ENCODE data around the gene EPS15.

DNA sequence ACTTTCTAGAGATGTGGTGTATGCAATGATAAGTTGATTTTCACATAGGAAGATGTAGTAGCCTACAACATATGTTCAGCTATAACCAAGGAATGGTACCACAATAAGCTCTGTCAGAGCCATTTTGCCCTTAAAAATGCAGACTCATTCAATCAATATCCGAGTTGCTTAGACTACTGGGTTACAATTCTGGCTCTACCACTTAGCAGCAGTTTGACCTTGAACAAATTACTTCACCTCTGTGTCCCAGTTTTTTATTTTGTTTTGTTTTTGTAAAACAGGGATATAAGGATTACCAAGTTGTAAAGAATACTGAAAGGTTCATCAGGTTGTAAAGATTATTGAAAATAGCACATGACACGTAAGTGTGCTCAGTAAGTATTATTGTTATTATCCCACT is 9.3 kb downstream of the EPS15 start:
- TF ChIP-seq EP300 (IDR thresholded peaks at IDR 0.05; ENCODE audit: borderline replicate concordance in 1 of 2, low read depth in 2 of 2, low read length in 2 of 2), result no peak
- no peak for TF ChIP-seq BCL11A (IDR thresholded peaks at IDR 0.05; ENCODE audit: low read depth in 2 of 2, low read length in 2 of 2)
- no peak for TF ChIP-seq CTCF (IDR thresholded peaks at IDR 0.05; ENCODE audit: control extremely low read depth in 1 of 3, insufficient read depth in 1 of 3, low read depth in 1 of 3, low read length in 3 of 3)
- TF ChIP-seq YY1 (IDR thresholded peaks at IDR 0.05; ENCODE audit: low read depth, low read length), result no peak
- no peak for TF ChIP-seq RFX5 (IDR thresholded peaks at IDR 0.05; ENCODE audit: borderline replicate concordance, low read depth, low read length)
- no peak for TF ChIP-seq POLR2AphosphoS5 (IDR thresholded peaks at IDR 0.05; ENCODE audit: low read depth, low read length)
- no peak for TF ChIP-seq TAF1 (IDR thresholded peaks at IDR 0.05; ENCODE audit: low read depth, low read length)
- no peak for TF ChIP-seq CHD1 (IDR thresholded peaks at IDR 0.05; ENCODE audit: low read depth, low read length)
- no peak for TF ChIP-seq CBX5 (IDR thresholded peaks at IDR 0.05; ENCODE audit: low read depth, low read length)
- TF ChIP-seq CEBPB (IDR thresholded peaks at IDR 0.05; ENCODE audit: low read depth, low read length), result no peak
- TF ChIP-seq RAD21 (IDR thresholded peaks at IDR 0.05 in 1 of 2, conservative IDR thresholded peaks at IDR 0.05 in 1 of 2; ENCODE audit: low read depth in 2 of 2, low read length in 2 of 2), result no peak

Data from H1 (cell line).